SU-DHL-6 (cell line): Measurements from ENCODE around the gene ITPRIPL2.

Source experiments
- CTCF ChIP-seq: fragments of 200-600 bp; sonication (generic); IDR thresholded peaks from one replicate; pipeline ENCODE4 v1.5.1; 2017; ENCODE audit warnings: antibody characterized with exemption, mild to moderate bottlenecking, low read length, moderate library complexity; ENCODE audit not compliant: insufficient read depth, poor library complexity, severe bottlenecking
- EZH2phosphoT487 ChIP-seq: fragments of 200-600 bp; sonication (generic), shearing (Covaris generic); conservative IDR thresholded peaks from 2 replicates; pipeline ENCODE4 v1.6.1; 2018; ENCODE audit warnings: mild to moderate bottlenecking, antibody characterized with exemption, low read length, moderate library complexity, mixed read lengths

GRCh38 chr16:19112099-19112407 lies 1.7 kb upstream of the ITPRIPL2 start:
- TF ChIP-seq CTCF = no peak
- no peak for TF ChIP-seq EZH2phosphoT487
